Measurements from ENCODE around the gene SLC3A2. TPM values are rescaled to one million over a fixed set of nuclear protein-coding genes. Genes with fewer than 3 reads are reported as not detected.

Gene SLC3A2
- total RNA-seq, 1 experiment from 2014 or later = 340 TPM

- peak; percentile 62 for DNase-seq
- Histone ChIP-seq H3K4me3 (ENCODE audit: insufficient read depth, low read depth, low read length) (no peak overlapping the region), H3K27me3 (ENCODE audit: control insufficient read depth, insufficient read depth, low read length) (peaks cover 44% of the 10 kb centered on the region), H3K36me3 (replicated peaks; ENCODE audit: control insufficient read depth, insufficient read depth, low read length) (no peaks in the 10 kb centered on the region)
Measured at GRCh38 chr11:62921573-62922188, 41.0 kb downstream of the SLC3A2 start.

GRCh38 chr11:62922189-62922589 is 41.5 kb downstream of the SLC3A2 start:
- Histone ChIP-seq H3K4me3 (ENCODE audit: insufficient read depth, low read depth, low read length) (no peak overlapping the region), H3K27me3 (ENCODE audit: control insufficient read depth, insufficient read depth, low read length) (peaks cover 49% of the 10 kb centered on the region), H3K36me3 (replicated peaks; ENCODE audit: control insufficient read depth, insufficient read depth, low read length) (no peaks in the 10 kb centered on the region)
- DNase-seq = peak; percentile 56

GRCh38 chr11:62922653-62923431 is 42.1 kb downstream of the SLC3A2 start:
- peak overlapping the region; percentile 42; the same call in 1 of the 2 replicates for H3K4me3 ChIP-seq (ENCODE audit: insufficient read depth, low read depth, low read length)
- H3K36me3 ChIP-seq (replicated peaks; ENCODE audit: control insufficient read depth, insufficient read depth, low read length) = no peaks in the 10 kb centered on the region
- peaks cover 56% of the 10 kb centered on the region for H3K27me3 ChIP-seq (ENCODE audit: control insufficient read depth, insufficient read depth, low read length)
- DNase-seq = peak; percentile 83

GRCh38 chr11:62923601-62924411 is 43.1 kb downstream of the SLC3A2 start:
- no peaks in the 10 kb centered on the region for H3K36me3 ChIP-seq (replicated peaks; ENCODE audit: control insufficient read depth, insufficient read depth, low read length)
- DNase-seq = peak; percentile 80
- H3K27me3 ChIP-seq (ENCODE audit: control insufficient read depth, insufficient read depth, low read length) = peaks cover 59% of the 10 kb centered on the region
- peak overlapping the region; percentile 42 for H3K4me3 ChIP-seq (ENCODE audit: insufficient read depth, low read depth, low read length)

GRCh38 chr11:62925308-62925707 is 44.6 kb downstream of the SLC3A2 start:
- H3K36me3 ChIP-seq (replicated peaks; ENCODE audit: control insufficient read depth, insufficient read depth, low read length) = no peaks in the 10 kb centered on the region
- DNase-seq = peak; percentile 88
- peak overlapping the region; percentile 61 for H3K4me3 ChIP-seq (ENCODE audit: insufficient read depth, low read depth, low read length)
- H3K27me3 ChIP-seq (ENCODE audit: control insufficient read depth, insufficient read depth, low read length) = peaks cover 60% of the 10 kb centered on the region

- peak; percentile 79 for DNase-seq
- Histone ChIP-seq H3K4me3 (ENCODE audit: insufficient read depth, low read depth, low read length) (peak overlapping the region; percentile 61), H3K27me3 (ENCODE audit: control insufficient read depth, insufficient read depth, low read length) (peaks cover 60% of the 10 kb centered on the region), H3K36me3 (replicated peaks; ENCODE audit: control insufficient read depth, insufficient read depth, low read length) (no peaks in the 10 kb centered on the region)
Measured at GRCh38 chr11:62925745-62926679, 45.3 kb downstream of the SLC3A2 start.

- no peaks in the 10 kb centered on the region for H3K36me3 ChIP-seq (replicated peaks; ENCODE audit: control insufficient read depth, insufficient read depth, low read length)
- peak overlapping the region; percentile 61 for H3K4me3 ChIP-seq (ENCODE audit: insufficient read depth, low read depth, low read length)
- H3K27me3 ChIP-seq (ENCODE audit: control insufficient read depth, insufficient read depth, low read length) = peaks cover 56% of the 10 kb centered on the region
- peak; percentile 76 for DNase-seq
Measured at GRCh38 chr11:62926680-62927455, 46.2 kb downstream of the SLC3A2 start.

- Histone ChIP-seq H3K27me3 (ENCODE audit: control insufficient read depth, insufficient read depth, low read length) (peaks cover 49% of the 10 kb centered on the region), H3K36me3 (replicated peaks; ENCODE audit: control insufficient read depth, insufficient read depth, low read length) (no peaks in the 10 kb centered on the region), H3K4me3 (ENCODE audit: insufficient read depth, low read depth, low read length) (no peak overlapping the region)
- peak; percentile 54 for DNase-seq
Measured at GRCh38 chr11:62928011-62928410, 47.3 kb downstream of the SLC3A2 start.

GRCh38 chr11:62930157-62930556 is 49.5 kb downstream of the SLC3A2 start:
- no peaks in the 10 kb centered on the region for H3K36me3 ChIP-seq (replicated peaks; ENCODE audit: control insufficient read depth, insufficient read depth, low read length)
- peaks cover 33% of the 10 kb centered on the region for H3K27me3 ChIP-seq (ENCODE audit: control insufficient read depth, insufficient read depth, low read length)
- peak; percentile 8 for DNase-seq
- no peak overlapping the region for H3K4me3 ChIP-seq (ENCODE audit: insufficient read depth, low read depth, low read length)

GRCh38 chr11:62930666-62931065 is 50.0 kb downstream of the SLC3A2 start:
- no peak for DNase-seq
- Histone ChIP-seq H3K36me3 (replicated peaks; ENCODE audit: control insufficient read depth, insufficient read depth, low read length) (no peaks in the 10 kb centered on the region), H3K27me3 (ENCODE audit: control insufficient read depth, insufficient read depth, low read length) (peaks cover 28% of the 10 kb centered on the region), H3K4me3 (ENCODE audit: insufficient read depth, low read depth, low read length) (no peak overlapping the region)

- Histone ChIP-seq H3K27me3 (ENCODE audit: control insufficient read depth, insufficient read depth, low read length) (peaks cover 17% of the 10 kb centered on the region), H3K4me3 (ENCODE audit: insufficient read depth, low read depth, low read length) (no peak overlapping the region), H3K36me3 (replicated peaks; ENCODE audit: control insufficient read depth, insufficient read depth, low read length) (no peaks in the 10 kb centered on the region)
- peak; percentile 33 for DNase-seq
Measured at GRCh38 chr11:62931499-62932278, 51.0 kb downstream of the SLC3A2 start.

- no peaks in the 10 kb centered on the region for H3K36me3 ChIP-seq (replicated peaks; ENCODE audit: control insufficient read depth, insufficient read depth, low read length)
- H3K27me3 ChIP-seq (ENCODE audit: control insufficient read depth, insufficient read depth, low read length) = peaks cover 5% of the 10 kb centered on the region
- H3K4me3 ChIP-seq (ENCODE audit: insufficient read depth, low read depth, low read length) = no peak overlapping the region
- peak; percentile 27 for DNase-seq
Measured at GRCh38 chr11:62933285-62933684, 52.6 kb downstream of the SLC3A2 start.

All from H7 (cell line).